Tibial nerve (tissue), 4 donors: ENCODE measurements around the gene PTMS. TPM values are rescaled to one million over a fixed set of nuclear protein-coding genes. Genes with fewer than 3 reads are reported as not detected.

ENCODE experiments used
- DNase-seq, 2 donors: peaks; one replicate each; pipeline ENCODE4 v3.0.0-alpha.2; 2019; ENCODE audit warnings: low spot score in 2 of 2
- H3K27ac ChIP-seq, 4 donors: fragments of 200-600 bp; sonication (generic) in 3 of 4; one replicate each; pipeline ENCODE4 v1.5.1; 2017 to 2019; ENCODE audit warnings: mild to moderate bottlenecking in 1 of 4
- H3K27me3 ChIP-seq, 2 donors: fragments of 200-600 bp; sonication (generic) in 1 of 2; one replicate each; pipeline versions ENCODE4 v1.5.1 to v1.6.0; 2017 to 2019
- H3K36me3 ChIP-seq, 3 donors: fragments of 200-600 bp; sonication (generic); one replicate each; pipeline ENCODE4 v1.5.1; 2018 to 2019
- H3K4me1 ChIP-seq, 4 donors: fragments of 200-600 bp; sonication (generic) in 3 of 4; one replicate each; pipeline ENCODE4 v1.5.1; 2017 to 2019
- H3K4me3 ChIP-seq, 4 donors: fragments of 200-600 bp; sonication (generic) in 3 of 4; one replicate each; pipeline ENCODE4 v1.5.1; 2017 to 2019; ENCODE audit warnings: mild to moderate bottlenecking in 1 of 4, moderate library complexity in 1 of 4
- H3K9me3 ChIP-seq, 4 donors: fragments of 200-600 bp; sonication (generic) in 3 of 4; one replicate each; pipeline ENCODE4 v1.5.1; 2017 to 2019
- EP300 ChIP-seq, 2 donors: sonication (generic); formaldehyde crosslinking; IDR thresholded peaks; one replicate each; pipeline ENCODE4 v1.6.1; 2017; ENCODE audit warnings: antibody characterized with exemption in 2 of 2, mild to moderate bottlenecking in 1 of 2
- POLR2A ChIP-seq, 2 donors: fragments of 450-650 bp; IDR thresholded peaks; one replicate each; pipeline ENCODE4 v1.6.1; 2017; ENCODE audit warnings: antibody characterized with exemption in 2 of 2, mild to moderate bottlenecking in 2 of 2, moderate library complexity in 2 of 2
- WGBS, 2 donors: methylation state at CpG; one replicate each; pipeline ENCODE4 v1.1.5; 2018; 5-methylcytosine and 5-hydroxymethylcytosine counted together
- total RNA-seq, 4 donors: library from RNA; depleted of rRNA; stranded (reverse); fragments of >200 nt; gene quantifications; one replicate each; pipeline ENCODE4 v1.1.0, GENCODE V29; 2016
- TF ChIP-seq, protein P1 (sequence below), 5 experiments: fragments of 200-600 bp in 3 of 5; fragments of 450-650 bp in 2 of 5; sonication (generic) in 3 of 5; IDR thresholded peaks; one replicate each; pipeline ENCODE4 v1.5.1; 2016 to 2019; ENCODE audit warnings: antibody characterized with exemption in 5 of 5, mild to moderate bottlenecking in 3 of 5, moderate library complexity in 2 of 5

Gene PTMS
- total RNA-seq, 4 donors from 2014 or later, result 112 to 225 (median 174) TPM

DNA sequence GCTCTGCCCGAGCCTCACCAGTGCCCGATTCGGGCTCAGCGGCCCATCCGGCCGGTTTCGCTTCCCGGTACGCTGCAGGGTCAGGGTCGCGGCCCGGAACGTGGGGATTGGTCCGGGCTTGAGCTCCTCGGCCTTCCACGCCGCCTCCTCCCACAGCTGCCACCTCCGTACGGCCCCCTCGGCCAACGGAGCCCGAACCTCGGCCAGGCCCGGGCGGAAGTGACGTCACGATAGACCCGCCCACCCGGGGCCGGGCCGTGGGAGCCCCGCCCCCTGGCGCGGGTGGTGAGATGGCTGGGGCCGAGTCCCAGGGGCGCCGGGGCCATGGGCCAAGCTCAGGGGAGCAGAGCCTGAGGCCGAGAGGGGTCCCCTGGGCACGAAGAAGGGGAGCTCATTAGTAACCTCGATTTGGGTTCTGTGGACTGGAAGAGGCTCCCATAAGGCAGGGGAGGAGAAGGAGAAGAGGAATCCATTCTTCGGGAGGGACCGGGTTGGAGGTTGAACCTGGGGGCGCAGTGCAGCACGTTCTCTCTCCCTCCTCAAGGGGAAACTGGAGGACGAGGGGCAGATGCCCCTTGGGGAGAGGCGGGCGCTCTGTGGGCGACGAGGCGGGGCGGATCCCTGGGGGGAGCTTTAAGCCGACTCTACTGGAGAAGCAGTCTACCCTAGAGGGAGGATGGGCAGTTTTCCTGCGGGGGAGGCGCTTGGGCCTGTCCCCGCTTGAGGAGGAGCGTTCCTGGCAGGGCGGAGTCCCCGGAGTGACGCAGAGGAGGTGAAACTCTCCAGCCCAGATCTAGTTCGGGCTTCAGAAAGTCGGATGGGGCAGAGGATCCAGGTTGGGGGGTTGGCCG is 13.0 kb upstream of the PTMS start, which contains the start of gene MLF2:
MLF2 (minus strand) TSS at position 221 of the 851 bp plus-strand sequence. CDS start 807 bp downstream, outside the sequence.
- H3K4me3 ChIP-seq, result peak within 1 kb of the TSS; percentile 70 to 96 (median 85)
- H3K27me3 ChIP-seq, result no peaks in the 10 kb centered on the region
- H3K4me1 ChIP-seq, result peaks cover 0 to 27% (median 10%) of the 10 kb centered on the region in 4 donors
- WGBS, 2 donors, result 0 to 1% methylated on average over 41 to 56 of the region's 62 CpGs
- H3K27ac ChIP-seq, result peak within 1 kb of the TSS; percentile 97 to 100 (median 98)
- TF ChIP-seq, protein P1, sequence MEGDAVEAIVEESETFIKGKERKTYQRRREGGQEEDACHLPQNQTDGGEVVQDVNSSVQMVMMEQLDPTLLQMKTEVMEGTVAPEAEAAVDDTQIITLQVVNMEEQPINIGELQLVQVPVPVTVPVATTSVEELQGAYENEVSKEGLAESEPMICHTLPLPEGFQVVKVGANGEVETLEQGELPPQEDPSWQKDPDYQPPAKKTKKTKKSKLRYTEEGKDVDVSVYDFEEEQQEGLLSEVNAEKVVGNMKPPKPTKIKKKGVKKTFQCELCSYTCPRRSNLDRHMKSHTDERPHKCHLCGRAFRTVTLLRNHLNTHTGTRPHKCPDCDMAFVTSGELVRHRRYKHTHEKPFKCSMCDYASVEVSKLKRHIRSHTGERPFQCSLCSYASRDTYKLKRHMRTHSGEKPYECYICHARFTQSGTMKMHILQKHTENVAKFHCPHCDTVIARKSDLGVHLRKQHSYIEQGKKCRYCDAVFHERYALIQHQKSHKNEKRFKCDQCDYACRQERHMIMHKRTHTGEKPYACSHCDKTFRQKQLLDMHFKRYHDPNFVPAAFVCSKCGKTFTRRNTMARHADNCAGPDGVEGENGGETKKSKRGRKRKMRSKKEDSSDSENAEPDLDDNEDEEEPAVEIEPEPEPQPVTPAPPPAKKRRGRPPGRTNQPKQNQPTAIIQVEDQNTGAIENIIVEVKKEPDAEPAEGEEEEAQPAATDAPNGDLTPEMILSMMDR (IDR thresholded peaks at IDR 0.05), result peak in 3 of 5 experiments; percentile 96 to 98 (median 98)
- peak; percentile 63 to 100 for TF ChIP-seq EP300 (IDR thresholded peaks at IDR 0.05)
- peak; percentile 95 to 99 for TF ChIP-seq POLR2A (IDR thresholded peaks at IDR 0.05)
- peaks cover 0 to 36% (median 17%) of the 10 kb centered on the region in 3 donors for H3K36me3 ChIP-seq
- DNase-seq, result peak; percentile 95 to 96
- H3K9me3 ChIP-seq, result no peaks in the 10 kb centered on the region

- Histone ChIP-seq H3K4me3 (peak overlapping the region in 2 of 4 donors; percentile 70 to 83), H3K27ac (peak overlapping the region; percentile 97 to 100 (median 98)), H3K27me3 (no peaks in the 10 kb centered on the region), H3K9me3 (no peaks in the 10 kb centered on the region), H3K4me1 (peaks cover 0 to 27% (median 10%) of the 10 kb centered on the region in 4 donors), H3K36me3 (peaks cover 0 to 28% (median 10%) of the 10 kb centered on the region in 3 donors)
- DNase-seq, result no peak
- no peak for TF ChIP-seq POLR2A (IDR thresholded peaks at IDR 0.05)
- TF ChIP-seq, protein P1 (IDR thresholded peaks at IDR 0.05), result peak in 2 of 5 experiments; percentile 97 to 99
- TF ChIP-seq EP300 (IDR thresholded peaks at IDR 0.05), result no peak
- 0 to 2% methylated on average over 7 of the region's 7 CpGs for WGBS, 2 donors
Observed at GRCh38 chr12:6753772-6754356, 12.3 kb upstream of the PTMS start.

DNA sequence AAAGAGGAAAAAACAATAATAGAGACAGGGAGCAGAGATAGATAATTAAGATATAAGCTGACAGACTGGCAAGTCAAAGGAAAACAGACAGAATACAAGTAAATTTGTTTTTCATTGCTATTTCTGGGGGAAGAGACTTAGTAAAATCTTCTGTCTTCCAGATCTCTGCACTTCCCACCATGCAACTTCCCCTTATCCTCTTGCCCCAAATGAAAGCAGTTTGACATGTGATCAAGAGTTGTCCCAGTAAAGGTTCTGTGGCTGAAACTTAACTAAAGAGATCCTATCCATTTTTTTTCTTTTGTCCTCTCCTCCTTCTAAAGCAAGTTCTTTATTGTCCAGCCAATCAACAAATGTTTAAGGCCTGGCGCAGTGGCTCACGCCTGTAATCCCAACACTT is 11.8 kb upstream of the PTMS start:
- no peak for DNase-seq
- peak overlapping the region; percentile 97 to 100 (median 98) for H3K27ac ChIP-seq
- H3K27me3 ChIP-seq, result no peaks in the 10 kb centered on the region
- TF ChIP-seq EP300 (IDR thresholded peaks at IDR 0.05), result no peak
- TF ChIP-seq, protein P1 (IDR thresholded peaks at IDR 0.05), result no peak
- no peak for TF ChIP-seq POLR2A (IDR thresholded peaks at IDR 0.05)
- peaks cover 0 to 23% (median 5%) of the 10 kb centered on the region in 3 donors for H3K36me3 ChIP-seq
- H3K4me1 ChIP-seq, result peaks cover 0 to 27% (median 10%) of the 10 kb centered on the region in 4 donors
- H3K9me3 ChIP-seq, result no peaks in the 10 kb centered on the region
- H3K4me3 ChIP-seq, result no peak overlapping the region
- WGBS, 2 donors, result 84 to 86% methylated on average over 2 of the region's 2 CpGs

DNA sequence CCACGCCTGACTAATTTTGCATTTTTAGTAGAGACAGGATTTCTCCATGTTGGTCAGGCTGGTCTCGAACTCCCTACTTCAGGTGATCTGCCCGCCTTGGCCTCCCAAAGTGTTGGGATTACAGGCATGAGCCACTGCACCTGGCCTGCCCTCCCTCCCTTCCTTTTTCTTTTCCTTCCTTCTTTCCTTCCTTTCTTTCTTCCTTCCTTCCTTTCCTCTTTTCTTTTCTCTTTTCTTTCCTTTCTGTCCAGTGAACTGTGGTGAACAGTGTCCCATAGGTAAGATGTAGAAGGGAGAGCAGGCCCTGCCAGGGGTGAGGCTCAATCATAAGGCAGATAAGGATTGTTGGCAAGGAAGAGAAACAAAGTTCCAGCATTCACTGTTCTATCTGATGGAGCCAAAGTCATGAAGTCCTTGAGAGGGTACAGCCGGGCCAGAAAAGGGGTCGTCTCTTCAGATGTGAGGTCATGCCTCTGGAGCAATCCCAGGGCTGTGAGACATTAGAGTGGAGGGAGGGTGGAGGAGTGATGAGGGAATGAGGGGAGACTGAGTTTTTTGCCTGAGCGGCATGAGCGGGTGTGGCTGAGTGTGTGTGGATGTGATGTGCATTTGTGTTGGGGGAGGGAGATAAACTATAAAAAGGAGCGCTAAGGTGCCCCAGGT is 9.0 kb upstream of the PTMS start:
- Histone ChIP-seq H3K9me3 (no peaks in the 10 kb centered on the region), H3K27ac (no peak overlapping the region), H3K36me3 (no peaks in the 10 kb centered on the region), H3K4me3 (no peak overlapping the region), H3K27me3 (no peaks in the 10 kb centered on the region), H3K4me1 (peaks cover 0 to 11% (median 6%) of the 10 kb centered on the region in 4 donors)
- 77 to 78% methylated on average over 8 of the region's 8 CpGs for WGBS, 2 donors
- DNase-seq, result no peak
- TF ChIP-seq EP300 (IDR thresholded peaks at IDR 0.05) (no peak), POLR2A (IDR thresholded peaks at IDR 0.05) (no peak)
- TF ChIP-seq, protein P1 (IDR thresholded peaks at IDR 0.05), result no peak
